ENCODE measurements around the gene KLHDC1. TPM values are rescaled to one million over a fixed set of nuclear protein-coding genes. Genes with fewer than 3 reads are reported as not detected.

Gene KLHDC1
- total and polyA plus RNA-seq, 4 donors = 0.36 to 4.1 (median 2.5) TPM

GRCh38 chr14:49686425-49686824 lies 6.5 kb upstream of the KLHDC1 start:
- TF ChIP-seq HNF4A (conservative IDR thresholded peaks at IDR 0.05) (no peak), MAX (IDR thresholded peaks at IDR 0.05) (no peak), RAD21 (IDR thresholded peaks at IDR 0.05) (no peak), YY1 (IDR thresholded peaks at IDR 0.05) (no peak), SP1 (IDR thresholded peaks at IDR 0.05) (no peak), GABPA (IDR thresholded peaks at IDR 0.05 in 1 of 2, conservative IDR thresholded peaks at IDR 0.05 in 1 of 2) (no peak), FOXA1 (IDR thresholded peaks at IDR 0.05) (no peak), EGR1 (IDR thresholded peaks at IDR 0.05; ENCODE audit: low read depth in 2 of 2) (no peak), FOXA2 (IDR thresholded peaks at IDR 0.05) (no peak), NR2F2 (IDR thresholded peaks at IDR 0.05) (no peak), TAF1 (conservative IDR thresholded peaks at IDR 0.05) (no peak), JUND (IDR thresholded peaks at IDR 0.05) (no peak), ATF3 (IDR thresholded peaks at IDR 0.05) (no peak), RXRA (IDR thresholded peaks at IDR 0.05) (no peak)
- TF ChIP-seq, protein P1, sequence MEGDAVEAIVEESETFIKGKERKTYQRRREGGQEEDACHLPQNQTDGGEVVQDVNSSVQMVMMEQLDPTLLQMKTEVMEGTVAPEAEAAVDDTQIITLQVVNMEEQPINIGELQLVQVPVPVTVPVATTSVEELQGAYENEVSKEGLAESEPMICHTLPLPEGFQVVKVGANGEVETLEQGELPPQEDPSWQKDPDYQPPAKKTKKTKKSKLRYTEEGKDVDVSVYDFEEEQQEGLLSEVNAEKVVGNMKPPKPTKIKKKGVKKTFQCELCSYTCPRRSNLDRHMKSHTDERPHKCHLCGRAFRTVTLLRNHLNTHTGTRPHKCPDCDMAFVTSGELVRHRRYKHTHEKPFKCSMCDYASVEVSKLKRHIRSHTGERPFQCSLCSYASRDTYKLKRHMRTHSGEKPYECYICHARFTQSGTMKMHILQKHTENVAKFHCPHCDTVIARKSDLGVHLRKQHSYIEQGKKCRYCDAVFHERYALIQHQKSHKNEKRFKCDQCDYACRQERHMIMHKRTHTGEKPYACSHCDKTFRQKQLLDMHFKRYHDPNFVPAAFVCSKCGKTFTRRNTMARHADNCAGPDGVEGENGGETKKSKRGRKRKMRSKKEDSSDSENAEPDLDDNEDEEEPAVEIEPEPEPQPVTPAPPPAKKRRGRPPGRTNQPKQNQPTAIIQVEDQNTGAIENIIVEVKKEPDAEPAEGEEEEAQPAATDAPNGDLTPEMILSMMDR (IDR thresholded peaks at IDR 0.05; ENCODE audit: low read depth, low read length, missing input control) = no peak
- TF ChIP-seq, protein P2, sequence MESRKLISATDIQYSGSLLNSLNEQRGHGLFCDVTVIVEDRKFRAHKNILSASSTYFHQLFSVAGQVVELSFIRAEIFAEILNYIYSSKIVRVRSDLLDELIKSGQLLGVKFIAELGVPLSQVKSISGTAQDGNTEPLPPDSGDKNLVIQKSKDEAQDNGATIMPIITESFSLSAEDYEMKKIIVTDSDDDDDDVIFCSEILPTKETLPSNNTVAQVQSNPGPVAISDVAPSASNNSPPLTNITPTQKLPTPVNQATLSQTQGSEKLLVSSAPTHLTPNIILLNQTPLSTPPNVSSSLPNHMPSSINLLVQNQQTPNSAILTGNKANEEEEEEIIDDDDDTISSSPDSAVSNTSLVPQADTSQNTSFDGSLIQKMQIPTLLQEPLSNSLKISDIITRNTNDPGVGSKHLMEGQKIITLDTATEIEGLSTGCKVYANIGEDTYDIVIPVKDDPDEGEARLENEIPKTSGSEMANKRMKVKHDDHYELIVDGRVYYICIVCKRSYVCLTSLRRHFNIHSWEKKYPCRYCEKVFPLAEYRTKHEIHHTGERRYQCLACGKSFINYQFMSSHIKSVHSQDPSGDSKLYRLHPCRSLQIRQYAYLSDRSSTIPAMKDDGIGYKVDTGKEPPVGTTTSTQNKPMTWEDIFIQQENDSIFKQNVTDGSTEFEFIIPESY (IDR thresholded peaks at IDR 0.05) = no peak
- TF ChIP-seq, protein P3, sequence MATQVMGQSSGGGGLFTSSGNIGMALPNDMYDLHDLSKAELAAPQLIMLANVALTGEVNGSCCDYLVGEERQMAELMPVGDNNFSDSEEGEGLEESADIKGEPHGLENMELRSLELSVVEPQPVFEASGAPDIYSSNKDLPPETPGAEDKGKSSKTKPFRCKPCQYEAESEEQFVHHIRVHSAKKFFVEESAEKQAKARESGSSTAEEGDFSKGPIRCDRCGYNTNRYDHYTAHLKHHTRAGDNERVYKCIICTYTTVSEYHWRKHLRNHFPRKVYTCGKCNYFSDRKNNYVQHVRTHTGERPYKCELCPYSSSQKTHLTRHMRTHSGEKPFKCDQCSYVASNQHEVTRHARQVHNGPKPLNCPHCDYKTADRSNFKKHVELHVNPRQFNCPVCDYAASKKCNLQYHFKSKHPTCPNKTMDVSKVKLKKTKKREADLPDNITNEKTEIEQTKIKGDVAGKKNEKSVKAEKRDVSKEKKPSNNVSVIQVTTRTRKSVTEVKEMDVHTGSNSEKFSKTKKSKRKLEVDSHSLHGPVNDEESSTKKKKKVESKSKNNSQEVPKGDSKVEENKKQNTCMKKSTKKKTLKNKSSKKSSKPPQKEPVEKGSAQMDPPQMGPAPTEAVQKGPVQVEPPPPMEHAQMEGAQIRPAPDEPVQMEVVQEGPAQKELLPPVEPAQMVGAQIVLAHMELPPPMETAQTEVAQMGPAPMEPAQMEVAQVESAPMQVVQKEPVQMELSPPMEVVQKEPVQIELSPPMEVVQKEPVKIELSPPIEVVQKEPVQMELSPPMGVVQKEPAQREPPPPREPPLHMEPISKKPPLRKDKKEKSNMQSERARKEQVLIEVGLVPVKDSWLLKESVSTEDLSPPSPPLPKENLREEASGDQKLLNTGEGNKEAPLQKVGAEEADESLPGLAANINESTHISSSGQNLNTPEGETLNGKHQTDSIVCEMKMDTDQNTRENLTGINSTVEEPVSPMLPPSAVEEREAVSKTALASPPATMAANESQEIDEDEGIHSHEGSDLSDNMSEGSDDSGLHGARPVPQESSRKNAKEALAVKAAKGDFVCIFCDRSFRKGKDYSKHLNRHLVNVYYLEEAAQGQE (IDR thresholded peaks at IDR 0.05) = no peak
- 95% methylated on average over 4 of the region's 4 CpGs for WGBS
- Histone ChIP-seq H3K27me3 (ENCODE audit: control insufficient read depth in 4 of 4, insufficient read depth in 4 of 4, low read length in 3 of 4) (no peaks in the 10 kb centered on the region), H3K4me3 (ENCODE audit: low read depth in 1 of 3, low read length in 3 of 3) (no peak overlapping the region), H3K27ac (ENCODE audit: low read depth in 1 of 2, low read length in 2 of 2) (no peak overlapping the region), H3K9ac (ENCODE audit: low read depth in 1 of 2, low read length in 2 of 2) (no peak overlapping the region), H3K36me3 (ENCODE audit: control insufficient read depth in 4 of 4, insufficient read depth in 3 of 4, low read depth in 1 of 4, low read length in 3 of 4) (peaks cover 0 to 2% (median 0%) of the 10 kb centered on the region in 4 donors), H3K9me3 (ENCODE audit: control insufficient read depth in 4 of 4, low read length in 3 of 4) (no peaks in the 10 kb centered on the region), H3K4me1 (ENCODE audit: control insufficient read depth in 4 of 4, insufficient read depth in 4 of 4, low read length in 3 of 4) (peaks cover 0 to 7% (median 4%) of the 10 kb centered on the region in 4 donors)
- no peak for DNase-seq (ENCODE audit: low spot score)

Data from liver (tissue), 9 donors.